DND-41 (cell line): Measurements from ENCODE around the gene ENAH.

Experiments
- EZH2 ChIP-seq: IDR thresholded peaks from 3 replicates; pipeline ENCODE4 v1.6.1; 2012; ENCODE audit warnings: borderline replicate concordance, low read depth, mild to moderate bottlenecking, moderate library complexity, low read length, inconsistent platforms; ENCODE audit not compliant: severe bottlenecking
- TF ChIP-seq, protein P1 (sequence below): IDR thresholded peaks from 2 replicates; pipeline ENCODE4 v1.5.1; 2012; ENCODE audit warnings: borderline replicate concordance, low read length, moderate library complexity, mild to moderate bottlenecking; ENCODE audit not compliant: poor library complexity, severe bottlenecking; ENCODE audit errors: extremely low read depth

DNA sequence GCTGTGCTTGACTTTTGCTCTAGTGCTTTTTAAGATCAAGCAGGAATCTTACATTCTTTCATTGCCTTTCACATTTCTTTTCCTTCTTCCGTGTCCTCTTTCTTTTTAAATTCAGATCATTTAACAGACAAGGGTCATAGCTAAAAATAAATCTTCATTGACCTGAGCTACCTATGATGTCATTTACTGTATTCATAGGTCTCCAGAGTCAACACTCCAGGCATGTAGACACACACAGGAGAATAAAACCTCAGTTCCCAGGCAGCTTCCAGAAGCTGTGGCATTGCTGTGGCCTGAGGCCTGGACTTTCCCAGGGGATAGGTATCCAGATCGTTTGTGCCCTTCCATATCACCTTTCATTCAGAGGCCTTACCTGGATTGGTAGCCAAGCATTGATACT, 38.5 kb upstream of the ENAH start:
- TF ChIP-seq, protein P1, sequence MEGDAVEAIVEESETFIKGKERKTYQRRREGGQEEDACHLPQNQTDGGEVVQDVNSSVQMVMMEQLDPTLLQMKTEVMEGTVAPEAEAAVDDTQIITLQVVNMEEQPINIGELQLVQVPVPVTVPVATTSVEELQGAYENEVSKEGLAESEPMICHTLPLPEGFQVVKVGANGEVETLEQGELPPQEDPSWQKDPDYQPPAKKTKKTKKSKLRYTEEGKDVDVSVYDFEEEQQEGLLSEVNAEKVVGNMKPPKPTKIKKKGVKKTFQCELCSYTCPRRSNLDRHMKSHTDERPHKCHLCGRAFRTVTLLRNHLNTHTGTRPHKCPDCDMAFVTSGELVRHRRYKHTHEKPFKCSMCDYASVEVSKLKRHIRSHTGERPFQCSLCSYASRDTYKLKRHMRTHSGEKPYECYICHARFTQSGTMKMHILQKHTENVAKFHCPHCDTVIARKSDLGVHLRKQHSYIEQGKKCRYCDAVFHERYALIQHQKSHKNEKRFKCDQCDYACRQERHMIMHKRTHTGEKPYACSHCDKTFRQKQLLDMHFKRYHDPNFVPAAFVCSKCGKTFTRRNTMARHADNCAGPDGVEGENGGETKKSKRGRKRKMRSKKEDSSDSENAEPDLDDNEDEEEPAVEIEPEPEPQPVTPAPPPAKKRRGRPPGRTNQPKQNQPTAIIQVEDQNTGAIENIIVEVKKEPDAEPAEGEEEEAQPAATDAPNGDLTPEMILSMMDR = no peak
- TF ChIP-seq EZH2 = no peak
